ACC112 (cell line): ENCODE data around the gene MYOG.
A peak's percentile ranks its signal among the peaks of the same experiment; 100 is the strongest.

Source experiments
- H2AFZ ChIP-seq: fragments of 200-600 bp; sonication (generic); one replicate; pipeline ENCODE4 v1.6.0; 2017; ENCODE audit warnings: antibody characterized with exemption, low read length; ENCODE audit not compliant: unreplicated experiment
- H3K27ac ChIP-seq: fragments of 200-600 bp; sonication (generic); 2 replicates; pipeline ENCODE4 v1.5.1; 2014; ENCODE audit warnings: low read depth, mild to moderate bottlenecking, antibody characterized with exemption, low read length, moderate library complexity
- H3K27me3 ChIP-seq: fragments of 200-600 bp; sonication (generic); 2 replicates; pipeline ENCODE4 v1.6.1; 2014; ENCODE audit warnings: mild to moderate bottlenecking, antibody characterized with exemption, low read length, moderate library complexity, mixed read lengths; ENCODE audit not compliant: insufficient read depth
- H3K36me3 ChIP-seq: fragments of 200-600 bp; sonication (generic); 2 replicates; pipeline ENCODE4 v1.6.1; 2016; ENCODE audit warnings: mild to moderate bottlenecking, antibody characterized with exemption, low read length, moderate library complexity, mixed read lengths; ENCODE audit not compliant: insufficient read depth
- H3K4me1 ChIP-seq: fragments of 200-600 bp; sonication (generic); one replicate; pipeline ENCODE4 v1.6.1; 2016; ENCODE audit warnings: low read length, mixed read lengths; ENCODE audit not compliant: insufficient read depth, unreplicated experiment, control insufficient read depth
- H3K4me3 ChIP-seq: fragments of 200-600 bp; sonication (generic); 2 replicates; pipeline ENCODE4 v1.5.1; 2014; ENCODE audit warnings: mild to moderate bottlenecking, low read depth, low read length
- H3K79me2 ChIP-seq: fragments of 200-600 bp; sonication (generic); one replicate; pipeline ENCODE4 v1.6.0; 2016; ENCODE audit warnings: low read length; ENCODE audit not compliant: control insufficient read depth, unreplicated experiment, insufficient read depth

Gene MYOG

GRCh38 chr1:203085528-203086406, at the start of gene MYOG:
Gene MYOG (minus strand): TSS chr1:203086012. CDS start chr1:203085961, 51 bp downstream.
- H3K4me3 ChIP-seq = no peak within 1 kb of the TSS
- H3K27ac ChIP-seq = no peak within 1 kb of the TSS
- peaks cover 30% of the 10 kb centered on the region for H3K27me3 ChIP-seq
- no peaks in the 10 kb centered on the region for H3K4me1 ChIP-seq
- no peak within 1 kb of the TSS for H2AFZ ChIP-seq
- H3K36me3 ChIP-seq = no peaks in the 10 kb centered on the region
- no peaks in the 10 kb centered on the region for H3K79me2 ChIP-seq

- H3K79me2 ChIP-seq = no peaks in the 10 kb centered on the region
- no peak overlapping the region for H3K4me3 ChIP-seq
- no peaks in the 10 kb centered on the region for H3K27me3 ChIP-seq
- H3K36me3 ChIP-seq = no peaks in the 10 kb centered on the region
- no peak overlapping the region for H3K27ac ChIP-seq
- H2AFZ ChIP-seq = no peak overlapping the region
- H3K4me1 ChIP-seq = peaks cover 8% of the 10 kb centered on the region
Observed at GRCh38 chr1:203133970-203134725, 48.3 kb upstream of the MYOG start.

GRCh38 chr1:203131548-203132200, 45.9 kb upstream of the MYOG start:
- H3K36me3 ChIP-seq = no peaks in the 10 kb centered on the region

GRCh38 chr1:203130358-203130985, 44.7 kb upstream of the MYOG start:
- Histone ChIP-seq H2AFZ (no peak overlapping the region), H3K27ac (no peak overlapping the region), H3K4me3 (no peak overlapping the region), H3K79me2 (no peaks in the 10 kb centered on the region), H3K4me1 (peaks cover 23% of the 10 kb centered on the region), H3K27me3 (no peaks in the 10 kb centered on the region), H3K36me3 (no peaks in the 10 kb centered on the region)

More at GRCh38 chr1:203131548-203132200, 45.9 kb upstream of the MYOG start:
- no peak overlapping the region for H2AFZ ChIP-seq
- H3K27me3 ChIP-seq = no peaks in the 10 kb centered on the region
- peaks cover 16% of the 10 kb centered on the region for H3K4me1 ChIP-seq
- H3K79me2 ChIP-seq = no peaks in the 10 kb centered on the region
- H3K27ac ChIP-seq = no peak overlapping the region
- no peak overlapping the region for H3K4me3 ChIP-seq

GRCh38 chr1:203129501-203130231, 43.9 kb upstream of the MYOG start:
- Histone ChIP-seq H3K27me3 (no peaks in the 10 kb centered on the region), H2AFZ (no peak overlapping the region), H3K79me2 (no peaks in the 10 kb centered on the region), H3K4me1 (peaks cover 31% of the 10 kb centered on the region), H3K36me3 (no peaks in the 10 kb centered on the region), H3K4me3 (no peak overlapping the region), H3K27ac (no peak overlapping the region)

GRCh38 chr1:203128716-203129500, 43.1 kb upstream of the MYOG start:
- Histone ChIP-seq H3K27me3 (peaks cover 2% of the 10 kb centered on the region), H3K36me3 (no peaks in the 10 kb centered on the region), H2AFZ (no peak overlapping the region), H3K79me2 (no peaks in the 10 kb centered on the region), H3K4me3 (peak overlapping the region; percentile 70), H3K27ac (no peak overlapping the region), H3K4me1 (peaks cover 34% of the 10 kb centered on the region)

- peaks cover 8% of the 10 kb centered on the region for H3K27me3 ChIP-seq
- peaks cover 34% of the 10 kb centered on the region for H3K4me1 ChIP-seq
- peak overlapping the region; percentile 70 for H3K4me3 ChIP-seq
Observed at GRCh38 chr1:203128431-203128715, 42.6 kb upstream of the MYOG start.

GRCh38 chr1:203127666-203128430, 42.0 kb upstream of the MYOG start, which contains the start of gene ADORA1:
Gene ADORA1 (plus strand): TSS chr1:203127726. CDS start chr1:203128842, 1,116 bp downstream.
- Histone ChIP-seq H3K27ac (no peak within 1 kb of the TSS), H3K4me3 (peak within 1 kb of the TSS; percentile 70), H2AFZ (peak within 1 kb of the TSS; percentile 6), H3K27me3 (peaks cover 13% of the 10 kb centered on the region), H3K79me2 (no peaks in the 10 kb centered on the region), H3K36me3 (no peaks in the 10 kb centered on the region), H3K4me1 (peaks cover 34% of the 10 kb centered on the region)

More at GRCh38 chr1:203128431-203128715, 42.6 kb upstream of the MYOG start:
- no peak overlapping the region for H3K27ac ChIP-seq
- no peaks in the 10 kb centered on the region for H3K79me2 ChIP-seq
- no peak overlapping the region for H2AFZ ChIP-seq
- H3K36me3 ChIP-seq = no peaks in the 10 kb centered on the region
